Caco-2 (cell line): ENCODE measurements around the gene LSM14B. TPM values are rescaled to one million over a fixed set of nuclear protein-coding genes. Genes with fewer than 3 reads are reported as not detected.

Experiments used
- BruUV-seq: library from RNA; stranded (reverse); fragments of 400-500 nt; replicated peaks from 2 replicates; lab custom pipeline; 2021; lab: Mats Ljungman, UMichigan
- CTCF ChIA-PET: fragments of 300-600 bp; sonication (Branson Sonifier 250); formaldehyde crosslinking; loops from one replicate; lab custom pipeline; 2022; ENCODE audit warnings: antibody characterized with exemption; lab: Charles Lee
- POLR2A ChIA-PET: fragments of 300-600 bp; sonication (Branson Sonifier 250); formaldehyde crosslinking; loops from one replicate; lab custom pipeline; 2022; ENCODE audit warnings: antibody characterized with exemption; lab: Charles Lee
- DNase-seq, 2 experiments: peaks; one replicate each; pipeline versions ENCODE4 v3.0.0 to v3.0.0-alpha.2; 2020 to 2022
- H3K27me3 ChIP-seq: replicated peaks from 2 replicates; pipeline ENCODE4 v1.6.0; 2011; ENCODE audit warnings: low read length; ENCODE audit not compliant: control insufficient read depth, insufficient read depth
- H3K36me3 ChIP-seq: 2 replicates; pipeline ENCODE4 v1.5.1; 2011; ENCODE audit warnings: low read length; ENCODE audit not compliant: control insufficient read depth, insufficient read depth
- H3K4me1 ChIP-seq: fragments of 250-450 bp; sonication (Bioruptor Pico); 2 replicates; pipeline ENCODE4 v1.5.1; 2020; ENCODE audit warnings: mild to moderate bottlenecking
- H3K4me3 ChIP-seq: 2 replicates; pipeline ENCODE4 v1.5.1; 2011; ENCODE audit warnings: low read depth, mild to moderate bottlenecking, control low read depth, low read length
- H3K9me3 ChIP-seq: fragments of 250-450 bp; sonication (Bioruptor Pico); 2 replicates; pipeline ENCODE4 v1.5.1; 2020; ENCODE audit warnings: mild to moderate bottlenecking, moderate library complexity
- H3K27ac Mint-ChIP-seq: one replicate; pipeline ENCODE4 v1.8.0; 2022; ENCODE audit warnings: mixed read lengths; ENCODE audit not compliant: unreplicated experiment
- H3K27me3 Mint-ChIP-seq: one replicate; pipeline ENCODE4 v1.8.0; 2022; ENCODE audit warnings: mixed read lengths; ENCODE audit not compliant: insufficient read depth, unreplicated experiment
- H3K36me3 Mint-ChIP-seq: one replicate; pipeline ENCODE4 v1.8.0; 2022; ENCODE audit warnings: mild to moderate bottlenecking, mixed read lengths; ENCODE audit not compliant: insufficient read depth, unreplicated experiment
- H3K4me1 Mint-ChIP-seq: one replicate; pipeline ENCODE4 v1.8.0; 2022; ENCODE audit warnings: low read depth, mixed read lengths; ENCODE audit not compliant: unreplicated experiment
- H3K4me3 Mint-ChIP-seq: one replicate; pipeline ENCODE4 v1.8.0; 2022; ENCODE audit warnings: mild to moderate bottlenecking, moderate library complexity, mixed read lengths; ENCODE audit not compliant: unreplicated experiment
- H3K9me3 Mint-ChIP-seq: one replicate; pipeline ENCODE4 v1.8.0; 2022; ENCODE audit warnings: mixed read lengths; ENCODE audit not compliant: unreplicated experiment
- CTCF ChIP-seq, 2 experiments: fragments of 200-600 bp in 1 of 2; IDR thresholded peaks; 1 replicate in 1 of 2; 2 replicates in 1 of 2; pipeline versions ENCODE4 v1.5.1 to v1.8.0; 2011 to 2022; ENCODE audit warnings: antibody characterized with exemption in 1 of 2, control low read depth in 1 of 2, inconsistent platforms in 1 of 2, low read depth in 1 of 2, low read length in 1 of 2, mild to moderate bottlenecking in 1 of 2, moderate library complexity in 1 of 2; ENCODE audit not compliant: insufficient read depth in 1 of 2, severe bottlenecking in 1 of 2, unreplicated experiment in 1 of 2
- intact Hi-C: fragments of 100-400 bp; cut with micrococcal nuclease; formaldehyde crosslinking; loops from one replicate; pipeline ENCODE4 v1.10.0; 2022; ENCODE audit not compliant: unreplicated experiment
- total RNA-seq: library from RNA; stranded (reverse); gene quantifications from 2 replicates; pipeline ENCODE4 v1.2.3, GENCODE V29; 2022

LSM14B gene
- total RNA-seq, 1 experiment from 2014 or later, result 154 TPM

GRCh38 chr20:62176866-62177265 is 54.6 kb downstream of the LSM14B start:
- ChIA-PET CTCF (no interaction called here), POLR2A (interaction anchor here (0.6 kb wide), 1 partner anchor 43 kb away, joined by 3 read pairs; no protein-coding TSS in a partner anchor)

GRCh38 chr20:62177307-62177706 is 55.0 kb downstream of the LSM14B start:
- H3K4me3 ChIP-seq, result no peak overlapping the region
- H3K4me1 ChIP-seq, result peaks cover 5% of the 10 kb centered on the region
- H3K36me3 ChIP-seq, result 0 out of 2 replicates have a peak, but pooled peaks cover 6% of the 10 kb centered on the region
- Mint-ChIP-seq H3K36me3 (peaks cover 63% of the 10 kb centered on the region), H3K27ac (no peak overlapping the region), H3K9me3 (no peaks in the 10 kb centered on the region), H3K4me3 (no peak overlapping the region), H3K4me1 (peaks cover 8% of the 10 kb centered on the region), H3K27me3 (no peaks in the 10 kb centered on the region)
- no peak for DNase-seq
- H3K9me3 ChIP-seq, result no peaks in the 10 kb centered on the region
- intact Hi-C loops, result no loop called here
- no peak for TF ChIP-seq CTCF (IDR thresholded peaks at IDR 0.05; ENCODE audit: insufficient read depth in 1 of 2, low read depth in 1 of 2, low read length in 1 of 2, severe bottlenecking in 1 of 2, unreplicated experiment in 1 of 2)
- CTCF ChIA-PET, result no interaction called here
- no peaks in the 10 kb centered on the region for H3K27me3 ChIP-seq
- POLR2A ChIA-PET, result interaction anchor here (0.6 kb wide), 1 partner anchor 44 kb away, joined by 3 read pairs; no protein-coding TSS in a partner anchor
- no TSS peak for BruUV-seq

More at GRCh38 chr20:62176866-62177265, 54.6 kb downstream of the LSM14B start:
- Histone ChIP-seq H3K9me3 (no peaks in the 10 kb centered on the region), H3K27me3 (no peaks in the 10 kb centered on the region), H3K4me1 (peaks cover 3% of the 10 kb centered on the region), H3K4me3 (no peak overlapping the region), H3K36me3 (0 out of 2 replicates have a peak, but pooled peaks cover 6% of the 10 kb centered on the region)
- no peak for DNase-seq
- no peaks in the 10 kb centered on the region for H3K9me3 Mint-ChIP-seq
- H3K36me3 Mint-ChIP-seq, result peaks cover 63% of the 10 kb centered on the region
- peaks cover 5% of the 10 kb centered on the region for H3K4me1 Mint-ChIP-seq
- intact Hi-C loops, result no loop called here
- H3K4me3 Mint-ChIP-seq, result no peak overlapping the region
- BruUV-seq, result no TSS peak
- no peaks in the 10 kb centered on the region for H3K27me3 Mint-ChIP-seq
- no peak for TF ChIP-seq CTCF (IDR thresholded peaks at IDR 0.05; ENCODE audit: insufficient read depth in 1 of 2, low read depth in 1 of 2, low read length in 1 of 2, severe bottlenecking in 1 of 2, unreplicated experiment in 1 of 2)
- no peak overlapping the region for H3K27ac Mint-ChIP-seq

GRCh38 chr20:62178316-62179161 is 56.3 kb downstream of the LSM14B start:
- Mint-ChIP-seq H3K4me1 (peaks cover 9% of the 10 kb centered on the region), H3K4me3 (no peak overlapping the region), H3K27me3 (no peaks in the 10 kb centered on the region), H3K9me3 (no peaks in the 10 kb centered on the region), H3K27ac (no peak overlapping the region), H3K36me3 (peaks cover 71% of the 10 kb centered on the region)
- H3K4me1 ChIP-seq, result peaks cover 5% of the 10 kb centered on the region
- H3K36me3 ChIP-seq, result 0 out of 2 replicates have a peak, but pooled peaks cover 4% of the 10 kb centered on the region
- no TSS peak for BruUV-seq
- no peak for DNase-seq
- ChIA-PET CTCF (no interaction called here), POLR2A (no interaction called here)
- no peak for TF ChIP-seq CTCF (IDR thresholded peaks at IDR 0.05; ENCODE audit: insufficient read depth in 1 of 2, low read depth in 1 of 2, low read length in 1 of 2, severe bottlenecking in 1 of 2, unreplicated experiment in 1 of 2)
- no peaks in the 10 kb centered on the region for H3K27me3 ChIP-seq
- no peak overlapping the region for H3K4me3 ChIP-seq
- no peaks in the 10 kb centered on the region for H3K9me3 ChIP-seq
- intact Hi-C loops, result no loop called here
